ENCODE results near the gene BCL11B.

GRCh38 chr14:99263564-99264330, 8.2 kb downstream of the BCL11B start:
- TF ChIP-seq POLR2A (IDR thresholded peaks at IDR 0.05) (no peak), EP300 (IDR thresholded peaks at IDR 0.05) (no peak), POLR2AphosphoS5 (IDR thresholded peaks at IDR 0.05) (no peak)
- TF ChIP-seq, protein P1, sequence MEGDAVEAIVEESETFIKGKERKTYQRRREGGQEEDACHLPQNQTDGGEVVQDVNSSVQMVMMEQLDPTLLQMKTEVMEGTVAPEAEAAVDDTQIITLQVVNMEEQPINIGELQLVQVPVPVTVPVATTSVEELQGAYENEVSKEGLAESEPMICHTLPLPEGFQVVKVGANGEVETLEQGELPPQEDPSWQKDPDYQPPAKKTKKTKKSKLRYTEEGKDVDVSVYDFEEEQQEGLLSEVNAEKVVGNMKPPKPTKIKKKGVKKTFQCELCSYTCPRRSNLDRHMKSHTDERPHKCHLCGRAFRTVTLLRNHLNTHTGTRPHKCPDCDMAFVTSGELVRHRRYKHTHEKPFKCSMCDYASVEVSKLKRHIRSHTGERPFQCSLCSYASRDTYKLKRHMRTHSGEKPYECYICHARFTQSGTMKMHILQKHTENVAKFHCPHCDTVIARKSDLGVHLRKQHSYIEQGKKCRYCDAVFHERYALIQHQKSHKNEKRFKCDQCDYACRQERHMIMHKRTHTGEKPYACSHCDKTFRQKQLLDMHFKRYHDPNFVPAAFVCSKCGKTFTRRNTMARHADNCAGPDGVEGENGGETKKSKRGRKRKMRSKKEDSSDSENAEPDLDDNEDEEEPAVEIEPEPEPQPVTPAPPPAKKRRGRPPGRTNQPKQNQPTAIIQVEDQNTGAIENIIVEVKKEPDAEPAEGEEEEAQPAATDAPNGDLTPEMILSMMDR (IDR thresholded peaks at IDR 0.05), result no peak

Data from gastroesophageal sphincter (tissue), 3 donors.